M059J (cell line): Measurements from ENCODE around the gene CYP2W1. TPM values are rescaled to one million over a fixed set of nuclear protein-coding genes. Genes with fewer than 3 reads are reported as not detected.
A peak's percentile ranks its signal among the peaks of the same experiment; 100 is the strongest.

Experiments used
- DNase-seq: peaks from one replicate; pipeline ENCODE4 v3.0.0-alpha.2; 2012; ENCODE audit warnings: low read depth
- total RNA-seq: library from RNA; depleted of rRNA; stranded (reverse); fragments of >200 nt; shearing (Covaris generic); gene quantifications from 2 replicates; pipeline ENCODE4 v1.2.3, GENCODE V29; 2014

Gene CYP2W1
- total RNA-seq, 1 experiment from 2014 or later = not detected

DNA sequence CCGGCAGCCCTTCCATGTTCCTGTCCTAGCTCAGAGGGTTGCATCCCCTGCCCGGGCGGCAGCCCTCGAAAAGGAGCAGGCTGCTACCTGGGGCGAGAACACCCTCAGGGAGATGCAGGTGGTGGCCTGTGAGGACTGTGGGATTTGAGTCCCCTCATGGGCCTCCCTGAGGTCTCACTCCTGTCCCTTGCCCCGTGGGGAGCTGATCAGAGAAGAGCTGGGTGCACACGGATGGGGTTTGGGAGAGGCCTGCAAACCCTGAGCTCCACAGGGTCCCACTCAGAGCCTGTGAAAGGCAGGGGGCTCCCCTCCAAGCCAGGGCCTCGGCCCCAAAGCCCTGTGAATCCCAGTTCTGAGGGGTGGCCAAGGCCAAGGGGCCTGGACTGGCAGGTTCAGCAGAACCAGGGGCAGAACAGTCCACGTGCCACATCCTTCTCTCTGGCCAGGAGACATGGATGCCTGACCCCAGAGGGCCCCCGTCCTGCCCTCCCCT is 424 bp upstream of the CYP2W1 start:
- DNase-seq = no peak

- no peak for DNase-seq
Measured at GRCh38 chr7:983616-984071, 663 bp downstream of the CYP2W1 start.

- no peak for DNase-seq
Measured at GRCh38 chr7:984361-985126, 1.6 kb downstream of the CYP2W1 start.

- no peak for DNase-seq
Measured at GRCh38 chr7:985127-985416, 2.1 kb downstream of the CYP2W1 start.

GRCh38 chr7:985915-986741 is 3.1 kb downstream of the CYP2W1 start:
- peak; percentile 73 for DNase-seq

GRCh38 chr7:986766-987751 is 4.1 kb downstream of the CYP2W1 start:
- no peak for DNase-seq

- DNase-seq = no peak
Measured at GRCh38 chr7:987909-988308, 4.9 kb downstream of the CYP2W1 start.

DNA sequence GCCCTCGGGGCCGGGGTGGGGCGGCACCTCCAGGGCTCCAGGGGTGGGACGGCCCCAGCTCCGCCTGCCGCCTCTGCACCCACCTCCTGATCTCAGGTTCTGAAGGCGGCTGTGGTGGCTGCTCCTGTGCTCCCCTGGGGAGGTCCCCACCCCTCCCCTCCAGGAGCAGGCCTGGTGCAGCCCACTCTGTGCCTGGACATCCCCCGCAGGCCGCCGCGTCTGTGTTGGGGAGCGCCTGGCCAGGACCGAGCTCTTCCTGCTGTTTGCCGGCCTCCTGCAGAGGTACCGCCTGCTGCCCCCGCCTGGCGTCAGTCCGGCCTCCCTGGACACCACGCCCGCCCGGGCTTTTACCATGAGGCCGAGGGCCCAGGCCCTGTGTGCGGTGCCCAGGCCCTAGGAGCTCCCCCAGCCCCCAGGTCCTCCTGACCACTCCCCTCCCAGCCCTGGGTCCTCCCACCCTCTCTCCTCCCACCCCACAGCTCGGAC is 5.5 kb downstream of the CYP2W1 start:
- DNase-seq = peak; percentile 25

DNA sequence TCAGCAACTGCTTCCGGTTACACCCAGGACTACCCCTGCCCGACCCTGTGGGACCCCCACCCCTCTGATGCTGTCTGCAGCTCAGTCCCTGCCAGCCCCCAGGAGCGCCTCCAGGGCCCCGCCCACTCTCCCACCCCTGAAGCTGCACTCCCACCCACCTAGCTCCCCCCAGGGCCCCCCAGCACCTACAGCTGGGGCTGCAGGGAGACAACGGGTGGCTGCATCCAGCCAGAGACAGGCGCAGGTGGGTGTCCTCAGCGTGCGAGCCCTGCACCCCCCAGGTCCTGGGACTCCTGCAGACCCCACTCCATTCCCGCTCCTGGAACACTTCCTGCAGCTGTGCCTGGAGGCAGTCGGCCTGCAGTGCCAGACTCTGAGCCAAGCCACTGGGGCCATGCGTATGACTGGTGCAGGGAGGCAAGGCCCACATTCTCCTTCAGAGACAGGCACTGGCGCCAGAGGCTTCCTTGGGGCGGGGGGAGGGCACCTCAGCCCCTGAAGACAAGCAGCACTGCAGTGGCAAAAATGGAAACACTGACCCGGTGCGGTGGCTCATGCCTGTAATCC is 6.1 kb downstream of the CYP2W1 start:
- no peak for DNase-seq

DNA sequence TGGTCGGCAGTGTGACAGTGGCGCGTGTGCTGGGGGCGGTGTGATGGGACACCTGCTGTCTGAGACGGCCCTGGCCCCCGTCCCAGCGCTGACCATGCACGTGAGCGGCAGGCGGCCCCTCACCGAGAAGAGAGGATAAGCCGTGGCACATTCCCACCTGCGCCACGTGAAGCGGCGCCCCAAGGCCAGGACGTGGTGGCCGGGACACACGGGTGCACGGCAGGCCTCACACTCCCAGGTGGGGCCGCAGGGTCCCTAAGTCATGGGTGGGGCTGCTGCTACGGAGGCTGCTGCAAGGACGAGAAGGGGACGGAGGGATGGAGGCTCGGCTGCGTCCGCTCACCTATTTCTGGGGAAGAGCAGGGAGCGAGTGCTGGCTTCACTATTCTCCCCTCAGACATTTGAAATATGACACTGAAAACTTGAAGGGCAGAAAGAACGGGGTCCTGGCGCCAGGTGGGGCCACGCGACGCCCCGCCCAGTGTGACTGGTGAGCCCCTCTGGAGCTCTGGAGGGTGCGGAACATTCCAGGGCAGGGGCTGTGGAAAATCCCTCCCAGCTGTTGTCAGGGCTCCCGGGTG is 7.5 kb downstream of the CYP2W1 start:
- DNase-seq = no peak

GRCh38 chr7:990933-991728 is 8.2 kb downstream of the CYP2W1 start:
- no peak for DNase-seq

DNA sequence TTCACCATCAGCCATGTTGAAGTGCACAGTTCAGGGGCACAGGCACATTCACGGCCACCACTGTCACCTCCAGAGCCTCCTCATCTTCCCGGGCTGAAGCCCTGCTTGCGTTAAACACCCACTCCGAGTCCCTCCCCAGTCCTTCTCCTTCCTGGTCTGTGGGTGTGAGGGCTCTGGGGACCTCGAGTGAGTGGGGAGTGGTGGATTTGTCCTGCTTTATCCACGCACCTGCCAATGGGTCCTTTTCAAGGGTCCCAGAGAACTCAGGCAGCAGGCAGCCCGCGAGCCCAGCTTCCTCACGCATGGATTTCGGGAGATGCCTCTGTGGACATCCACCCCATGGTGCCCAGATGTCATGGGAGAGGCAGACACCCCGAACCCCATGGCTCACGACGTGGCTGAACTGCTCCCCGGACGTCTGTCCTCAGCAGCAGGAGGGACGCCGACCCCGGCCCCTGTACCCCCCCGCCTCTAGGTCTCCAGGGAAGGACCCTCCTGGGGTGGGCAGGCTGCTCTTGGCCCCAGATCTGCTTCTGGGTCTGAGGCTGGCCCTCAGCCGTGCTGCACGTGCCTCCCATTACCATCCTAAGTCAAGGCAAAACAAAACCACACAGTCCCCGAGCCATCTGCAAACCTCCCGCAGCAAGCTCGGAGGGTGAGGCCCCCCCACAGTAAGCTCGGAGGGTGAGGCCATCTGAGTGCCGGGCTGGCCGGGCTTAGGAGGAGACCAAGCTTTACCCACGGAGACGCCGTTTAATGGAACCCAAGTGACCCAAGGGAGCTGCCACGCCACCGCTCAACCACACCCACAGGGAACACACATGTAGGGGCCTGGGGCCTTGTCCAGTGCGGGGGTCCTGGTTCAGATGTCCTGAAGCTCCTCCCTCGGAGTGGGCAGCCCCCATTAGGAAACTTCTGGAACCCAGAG is 9.0 kb downstream of the CYP2W1 start:
- DNase-seq = no peak

DNA sequence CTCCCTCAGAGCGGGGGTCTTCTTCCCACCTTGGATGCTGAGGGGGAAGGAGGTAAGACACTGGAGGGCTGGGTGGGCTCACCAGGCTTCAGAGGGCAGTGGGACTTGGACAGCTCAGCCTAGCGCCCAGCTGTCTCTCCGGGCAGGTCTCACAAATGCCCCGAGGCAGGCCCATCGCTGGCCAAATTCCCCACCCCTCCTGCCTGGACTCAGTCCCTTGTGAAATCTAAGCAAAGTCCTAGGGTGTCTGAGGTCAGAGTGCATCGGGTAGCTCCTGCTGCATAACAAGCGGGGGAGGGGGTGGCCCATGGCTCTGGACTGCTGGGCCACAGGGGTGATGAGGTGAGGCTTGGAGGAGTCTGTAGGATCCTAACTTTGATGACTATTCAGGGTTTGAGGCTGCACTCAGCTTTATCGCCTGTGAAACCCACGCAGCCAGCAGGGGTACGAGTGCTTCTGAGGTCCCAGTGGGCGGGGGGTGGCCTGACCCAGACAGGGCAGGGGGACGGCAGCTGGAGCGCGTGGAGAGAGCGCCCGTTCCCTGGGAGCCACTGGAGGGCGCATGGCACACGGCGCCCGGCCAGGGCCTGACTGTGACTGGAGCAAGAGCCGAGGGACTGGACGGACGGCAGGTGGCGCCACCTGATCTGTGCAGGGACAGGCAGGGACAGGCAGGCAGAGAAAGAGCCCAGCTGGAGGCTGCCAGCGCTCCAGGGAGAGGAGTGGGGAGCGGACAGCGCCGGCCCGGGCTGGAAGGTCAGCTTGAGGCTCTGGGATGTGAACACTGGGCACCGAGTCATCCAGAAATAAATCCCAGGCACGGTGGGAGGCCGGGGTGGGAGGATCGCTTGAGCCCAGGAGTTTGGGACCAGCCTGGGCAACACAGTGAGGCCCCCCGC is 10.0 kb downstream of the CYP2W1 start:
- peak; percentile 92 for DNase-seq

- DNase-seq = no peak
Measured at GRCh38 chr7:994592-995308, 11.8 kb downstream of the CYP2W1 start.

DNA sequence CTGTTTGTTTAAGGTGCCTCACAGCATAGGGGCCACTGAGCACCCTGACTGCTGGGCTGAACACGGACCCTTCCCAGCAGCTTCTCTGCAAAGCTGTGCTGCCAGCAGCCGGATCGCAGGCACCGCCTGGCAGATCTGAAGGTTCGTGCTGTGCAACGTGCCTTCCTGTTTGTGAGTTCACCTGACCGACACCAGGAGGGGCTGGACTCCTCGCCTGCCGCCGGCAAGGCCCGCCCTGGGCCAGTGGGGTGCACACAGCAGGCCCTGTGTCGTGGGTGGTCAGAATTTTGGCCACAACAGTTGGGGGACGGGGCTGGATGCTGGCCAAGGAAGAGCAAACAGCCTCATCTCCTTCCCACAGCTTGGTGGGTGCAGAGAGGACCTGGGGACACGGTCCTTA is 12.6 kb downstream of the CYP2W1 start:
- DNase-seq = no peak

GRCh38 chr7:996079-996872 is 13.3 kb downstream of the CYP2W1 start:
- no peak for DNase-seq
